AG04449 (cell line): Measurements from ENCODE around the gene CCDC170.
"Not testable (repeated sequence)": the region's sequence is repeated elsewhere in the genome, so short reads cannot be mapped to it uniquely, and the experiment has no call there.

ENCODE experiments used
- CTCF ChIA-PET: fragments of 350-600 bp; formaldehyde crosslinking; extraction: SDS; loops from one replicate; lab custom pipeline; 2021; ENCODE audit warnings: antibody characterized with exemption; lab: Yijun Ruan, JAX
- POLR2A ChIA-PET: fragments of 400-600, 350-600 bp; formaldehyde crosslinking; extraction: SDS; loops from one replicate; lab custom pipeline; 2020; ENCODE audit warnings: antibody characterized with exemption, inconsistent platforms; lab: Yijun Ruan, JAX
- DNase-seq: peaks from one replicate; pipeline ENCODE4 v3.0.0-alpha.2; 2010; ENCODE audit warnings: low read depth, low spot score
- H3K4me3 ChIP-seq: 2 replicates; pipeline ENCODE4 v1.5.1; 2011; ENCODE audit warnings: low read depth, mild to moderate bottlenecking, control low read depth, low read length
- TF ChIP-seq, protein P1 (sequence below): IDR thresholded peaks from one replicate; pipeline ENCODE4 v1.5.1; 2011; ENCODE audit warnings: mild to moderate bottlenecking, moderate library complexity, low read length, control low read depth, inconsistent platforms; ENCODE audit not compliant: insufficient read depth; ENCODE audit errors: missing control alignments

Gene CCDC170

DNA sequence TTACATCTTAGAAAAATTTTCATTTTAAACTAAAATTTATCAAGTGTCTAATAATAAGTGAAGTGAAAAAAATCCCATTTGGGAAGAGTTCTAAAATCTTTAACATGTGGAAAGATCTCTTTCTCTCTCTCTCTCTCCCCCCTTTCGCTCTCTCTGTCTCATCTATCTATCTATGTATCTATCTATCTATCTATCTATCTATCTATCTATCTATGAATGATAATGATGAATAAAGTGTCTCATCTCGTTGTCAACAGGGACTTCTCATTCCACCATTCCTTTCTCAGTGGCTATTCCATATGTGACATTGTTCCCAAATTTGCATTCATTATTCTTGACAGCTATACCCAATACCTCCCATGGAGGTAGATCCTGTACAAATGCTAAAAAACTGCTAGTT is 15.2 kb downstream of the CCDC170 start:
- ChIA-PET CTCF (interaction anchor here (0.6 kb wide), 1 partner anchor 1087 kb away, joined by 3 read pairs; no protein-coding TSS in a partner anchor), POLR2A (no interaction called here)
- H3K4me3 ChIP-seq, result no peak overlapping the region
- TF ChIP-seq, protein P1, sequence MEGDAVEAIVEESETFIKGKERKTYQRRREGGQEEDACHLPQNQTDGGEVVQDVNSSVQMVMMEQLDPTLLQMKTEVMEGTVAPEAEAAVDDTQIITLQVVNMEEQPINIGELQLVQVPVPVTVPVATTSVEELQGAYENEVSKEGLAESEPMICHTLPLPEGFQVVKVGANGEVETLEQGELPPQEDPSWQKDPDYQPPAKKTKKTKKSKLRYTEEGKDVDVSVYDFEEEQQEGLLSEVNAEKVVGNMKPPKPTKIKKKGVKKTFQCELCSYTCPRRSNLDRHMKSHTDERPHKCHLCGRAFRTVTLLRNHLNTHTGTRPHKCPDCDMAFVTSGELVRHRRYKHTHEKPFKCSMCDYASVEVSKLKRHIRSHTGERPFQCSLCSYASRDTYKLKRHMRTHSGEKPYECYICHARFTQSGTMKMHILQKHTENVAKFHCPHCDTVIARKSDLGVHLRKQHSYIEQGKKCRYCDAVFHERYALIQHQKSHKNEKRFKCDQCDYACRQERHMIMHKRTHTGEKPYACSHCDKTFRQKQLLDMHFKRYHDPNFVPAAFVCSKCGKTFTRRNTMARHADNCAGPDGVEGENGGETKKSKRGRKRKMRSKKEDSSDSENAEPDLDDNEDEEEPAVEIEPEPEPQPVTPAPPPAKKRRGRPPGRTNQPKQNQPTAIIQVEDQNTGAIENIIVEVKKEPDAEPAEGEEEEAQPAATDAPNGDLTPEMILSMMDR, result no peak
- no peak for DNase-seq

DNA sequence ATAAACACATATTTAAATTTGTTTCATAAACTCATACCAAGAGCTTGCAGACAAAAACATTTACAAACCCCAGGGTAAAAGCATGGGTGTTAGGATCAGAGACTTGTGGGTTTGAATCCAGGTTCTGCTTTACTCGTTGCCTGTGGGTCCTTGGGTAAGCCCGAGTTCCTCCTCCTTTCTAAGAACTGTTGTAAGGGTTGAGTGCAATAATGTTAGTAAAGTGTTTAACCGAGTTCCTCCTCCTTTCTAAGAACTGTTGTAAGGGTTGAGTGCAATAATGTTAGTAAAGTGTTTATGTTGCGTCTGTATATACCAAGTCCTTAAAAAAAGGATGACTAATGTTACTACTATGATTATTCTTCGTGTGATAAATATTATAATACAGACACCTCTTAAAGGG is 18.7 kb downstream of the CCDC170 start:
- ChIA-PET POLR2A (no interaction called here), CTCF (no interaction called here)
- TF ChIP-seq, protein P1, result no peak
- no peak overlapping the region for H3K4me3 ChIP-seq
- no peak for DNase-seq

DNA sequence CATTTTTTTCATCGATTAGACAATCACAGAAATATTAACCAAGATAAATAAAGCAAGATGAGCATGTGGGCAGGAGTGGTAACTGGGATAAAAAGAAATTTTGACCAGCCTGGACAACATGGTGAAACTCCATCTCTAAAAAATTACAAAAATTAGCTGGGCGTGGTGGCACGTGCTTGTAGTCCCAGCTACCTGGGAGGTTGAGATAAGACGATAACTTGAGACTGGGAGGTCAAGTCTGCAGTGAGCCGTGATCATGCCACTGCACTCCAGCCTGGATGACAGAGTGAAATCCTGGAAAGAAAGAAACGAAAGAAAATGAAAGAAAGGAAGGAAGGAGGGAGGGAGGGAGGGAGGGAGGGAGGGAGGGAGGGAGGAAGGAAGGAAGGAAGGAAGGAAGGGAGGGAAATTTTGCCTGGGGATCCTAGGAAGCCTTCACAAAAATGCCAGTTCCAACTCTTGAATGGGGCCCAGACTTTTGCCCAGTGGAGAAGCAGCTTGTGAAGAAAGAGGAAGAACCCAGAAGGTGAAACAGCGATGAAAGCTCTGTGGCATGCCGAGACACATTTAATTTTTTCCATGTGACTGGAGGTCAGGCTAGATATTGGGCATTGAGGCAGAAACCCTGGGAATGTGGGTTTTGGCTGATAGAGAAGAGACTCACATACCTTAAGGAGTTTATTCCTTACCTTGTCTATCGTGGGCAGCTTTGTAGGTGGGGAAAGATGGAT is 20.3 kb downstream of the CCDC170 start:
- ChIA-PET CTCF (interaction anchor here (1.4 kb wide), 1 partner anchor 251 kb away, joined by 3 read pairs; no protein-coding TSS in a partner anchor), POLR2A (no interaction called here)
- no peak overlapping the region for H3K4me3 ChIP-seq
- no peak for DNase-seq
- TF ChIP-seq, protein P1, result no peak

DNA sequence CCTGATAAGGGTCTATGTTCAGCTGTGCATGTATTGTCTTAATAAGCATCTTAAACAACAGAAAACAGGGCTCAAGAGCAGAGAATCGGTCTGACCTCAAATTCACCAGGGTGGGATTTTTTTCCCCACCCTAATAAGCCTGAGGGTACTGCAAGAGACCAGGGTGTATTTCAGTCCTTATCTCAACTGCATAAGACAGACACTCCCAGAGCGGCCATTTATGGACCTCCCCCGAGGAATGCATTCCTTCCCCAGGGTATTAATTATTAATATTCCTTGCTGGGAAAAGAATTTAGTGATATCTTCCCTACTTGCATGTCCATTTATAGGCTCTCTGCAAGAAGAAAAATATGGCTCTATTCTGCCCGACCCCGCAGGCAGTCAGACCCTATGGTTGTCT is 25.2 kb downstream of the CCDC170 start:
- DNase-seq, CTCF ChIA-PET, POLR2A ChIA-PET, H3K4me3 ChIP-seq: not testable (repeated sequence)

DNA sequence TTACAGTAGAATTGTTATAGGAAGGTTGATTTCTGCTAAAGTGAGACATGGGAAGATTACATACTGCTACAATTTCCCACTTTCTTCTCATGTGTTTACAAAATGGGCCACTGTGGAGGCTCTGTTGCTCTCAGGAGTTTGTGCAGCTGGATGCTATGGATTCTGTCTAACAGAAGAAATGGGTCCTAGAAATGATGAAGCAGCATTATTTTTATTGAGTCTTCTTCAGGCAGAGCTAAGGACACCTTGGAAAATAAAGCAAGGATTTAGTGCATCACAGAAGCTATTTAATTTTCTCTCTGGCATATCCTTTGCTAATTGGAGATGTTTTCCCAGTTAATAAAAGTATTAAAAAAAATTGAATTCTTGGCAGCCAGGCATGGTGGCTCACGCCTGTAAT is 29.2 kb downstream of the CCDC170 start:
- TF ChIP-seq, protein P1, result no peak
- CTCF ChIA-PET, result no interaction called here
- no peak overlapping the region for H3K4me3 ChIP-seq
- DNase-seq, result no peak
- POLR2A ChIA-PET, result no interaction called here

DNA sequence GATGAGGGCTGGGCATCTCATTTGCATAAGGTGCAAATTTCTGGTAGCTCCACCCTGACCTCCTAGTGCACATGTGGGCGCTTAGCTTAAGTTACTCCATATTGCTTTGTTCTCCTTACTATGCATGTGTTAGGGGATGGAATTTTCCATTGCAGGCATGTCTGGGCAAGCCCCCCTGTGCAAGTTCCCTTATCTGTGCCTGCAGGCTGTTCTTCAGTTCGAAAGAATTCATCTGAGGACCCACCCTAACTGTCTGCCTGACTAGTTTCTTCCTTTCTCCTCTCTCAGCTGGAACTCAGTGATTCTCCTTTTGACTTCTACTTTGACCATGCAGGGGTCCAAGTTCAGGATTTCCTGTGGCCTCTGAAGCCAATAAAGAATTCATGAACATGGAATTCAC is 30.2 kb downstream of the CCDC170 start:
- no peak overlapping the region for H3K4me3 ChIP-seq
- TF ChIP-seq, protein P1, result no peak
- CTCF ChIA-PET, result no interaction called here
- no peak for DNase-seq
- POLR2A ChIA-PET, result no interaction called here

DNA sequence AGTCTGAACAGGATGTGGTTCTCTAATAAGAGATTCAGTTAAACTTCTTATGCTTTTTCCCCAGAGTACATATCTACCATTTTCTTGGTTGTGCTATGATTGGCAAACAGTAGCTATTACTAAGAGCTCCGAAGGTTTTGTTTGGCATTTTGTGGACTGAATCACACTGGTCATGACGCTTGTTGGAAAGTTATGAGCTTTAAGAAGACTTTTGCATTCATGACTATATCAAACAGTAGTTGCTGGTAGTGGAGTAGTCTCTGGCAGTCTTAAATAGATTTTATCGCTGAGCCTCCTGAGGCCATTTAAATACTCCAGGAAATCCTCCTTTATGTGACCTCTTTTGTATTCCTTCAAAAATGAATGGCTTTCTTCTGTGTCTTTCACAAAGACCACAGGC is 40.8 kb downstream of the CCDC170 start:
- CTCF ChIA-PET, result no interaction called here
- TF ChIP-seq, protein P1, result no peak
- POLR2A ChIA-PET, result no interaction called here
- H3K4me3 ChIP-seq, result no peak overlapping the region
- peak; percentile 24 for DNase-seq
